ENCODE results near the gene SPATA21.
"Not testable (repeated sequence)": the region's sequence is repeated elsewhere in the genome, so short reads cannot be mapped to it uniquely, and the experiment has no call there.

DNA sequence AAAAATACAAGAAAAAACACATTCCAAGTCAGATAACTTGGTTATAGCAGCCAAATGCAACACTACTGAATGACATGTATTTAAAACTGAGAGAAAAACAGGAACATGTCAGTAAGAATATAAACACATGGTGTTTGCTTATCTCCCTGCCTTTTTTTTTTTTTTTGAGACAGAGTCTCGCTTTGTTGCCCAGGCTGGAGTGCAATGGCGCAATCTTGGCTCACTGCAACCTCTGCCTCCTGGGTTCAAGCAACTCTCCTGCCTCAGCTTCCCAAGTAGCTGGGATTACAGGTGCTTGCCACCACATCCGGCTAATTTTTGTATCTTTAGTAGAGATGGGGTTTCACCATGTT, 72.1 kb downstream of the SPATA21 start:
- TF ChIP-seq, protein P1, sequence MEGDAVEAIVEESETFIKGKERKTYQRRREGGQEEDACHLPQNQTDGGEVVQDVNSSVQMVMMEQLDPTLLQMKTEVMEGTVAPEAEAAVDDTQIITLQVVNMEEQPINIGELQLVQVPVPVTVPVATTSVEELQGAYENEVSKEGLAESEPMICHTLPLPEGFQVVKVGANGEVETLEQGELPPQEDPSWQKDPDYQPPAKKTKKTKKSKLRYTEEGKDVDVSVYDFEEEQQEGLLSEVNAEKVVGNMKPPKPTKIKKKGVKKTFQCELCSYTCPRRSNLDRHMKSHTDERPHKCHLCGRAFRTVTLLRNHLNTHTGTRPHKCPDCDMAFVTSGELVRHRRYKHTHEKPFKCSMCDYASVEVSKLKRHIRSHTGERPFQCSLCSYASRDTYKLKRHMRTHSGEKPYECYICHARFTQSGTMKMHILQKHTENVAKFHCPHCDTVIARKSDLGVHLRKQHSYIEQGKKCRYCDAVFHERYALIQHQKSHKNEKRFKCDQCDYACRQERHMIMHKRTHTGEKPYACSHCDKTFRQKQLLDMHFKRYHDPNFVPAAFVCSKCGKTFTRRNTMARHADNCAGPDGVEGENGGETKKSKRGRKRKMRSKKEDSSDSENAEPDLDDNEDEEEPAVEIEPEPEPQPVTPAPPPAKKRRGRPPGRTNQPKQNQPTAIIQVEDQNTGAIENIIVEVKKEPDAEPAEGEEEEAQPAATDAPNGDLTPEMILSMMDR (IDR thresholded peaks at IDR 0.05; ENCODE audit: insufficient read depth, low read depth, low read length), result not testable (repeated sequence)
- TF ChIP-seq EZH2 (IDR thresholded peaks at IDR 0.05; ENCODE audit: insufficient read depth, low read length), result not testable (repeated sequence)
